Activated naive CD4-positive, alpha-beta T cell treated with anti-CD3 and anti-CD28 coated beads, Interleukin-2, amount 50 U/mL, for 16 hours (primary cell): ENCODE data around the gene TMEM181.
A peak's percentile ranks its signal among the peaks of the same experiment; 100 is the strongest.
"Not testable (repeated sequence)": the region's sequence is repeated elsewhere in the genome, so short reads cannot be mapped to it uniquely, and the experiment has no call there.

Experiments
- DNase-seq: peaks from one replicate; pipeline ENCODE4 v3.0.0-alpha.2; 2020

TMEM181 gene

GRCh38 chr6:158643836-158644230, 83.9 kb downstream of the TMEM181 start:
- DNase-seq, result no peak

DNA sequence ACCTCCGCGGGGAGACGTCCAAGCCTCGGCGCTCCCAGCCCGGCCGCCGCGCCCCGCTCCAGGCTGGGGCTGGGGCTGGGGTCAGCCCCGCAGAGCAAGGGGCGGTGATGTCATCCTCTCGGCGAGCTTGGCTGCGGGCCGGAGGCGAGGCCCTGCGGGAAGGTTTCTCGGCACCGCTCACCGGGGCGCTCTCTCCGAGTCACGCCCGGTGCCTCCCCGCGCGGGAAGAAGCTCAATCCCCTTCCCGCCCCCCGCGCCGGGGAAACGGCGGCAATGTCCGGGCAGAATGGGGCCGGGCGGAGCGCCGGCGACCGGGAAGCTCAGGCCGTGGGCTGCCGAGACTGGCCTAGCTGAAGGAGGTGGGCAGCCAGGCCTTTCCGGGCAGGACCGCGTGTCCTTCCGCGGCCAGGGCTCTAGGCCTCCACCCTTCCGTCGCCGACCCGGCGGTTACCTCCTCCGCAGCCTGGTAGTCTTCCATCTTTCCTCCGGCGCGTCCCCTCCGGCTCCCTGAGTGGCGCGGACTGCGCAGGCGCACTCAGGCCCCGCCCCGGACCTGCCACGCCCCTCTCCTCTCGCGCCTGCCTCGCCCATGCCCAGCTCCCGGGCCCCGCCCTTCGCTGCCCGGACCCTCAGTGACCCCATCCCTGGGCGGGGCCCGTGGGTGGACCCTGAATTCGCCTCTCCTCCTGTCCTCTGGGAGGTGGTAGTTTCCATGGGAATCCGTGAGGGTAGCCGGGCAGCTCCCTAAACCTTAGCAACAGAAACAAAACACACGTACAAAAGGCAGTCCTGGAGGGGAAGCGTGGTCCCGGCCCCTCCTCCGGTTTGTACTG, 84.6 kb downstream of the TMEM181 start, which contains the start of gene DYNLT1:
Gene DYNLT1, minus strand, starts transcription at position 513 of the 833 bp plus-strand sequence. Its CDS starts 35 bp downstream, at position 478.
- DNase-seq, result peak; percentile 85

DNA sequence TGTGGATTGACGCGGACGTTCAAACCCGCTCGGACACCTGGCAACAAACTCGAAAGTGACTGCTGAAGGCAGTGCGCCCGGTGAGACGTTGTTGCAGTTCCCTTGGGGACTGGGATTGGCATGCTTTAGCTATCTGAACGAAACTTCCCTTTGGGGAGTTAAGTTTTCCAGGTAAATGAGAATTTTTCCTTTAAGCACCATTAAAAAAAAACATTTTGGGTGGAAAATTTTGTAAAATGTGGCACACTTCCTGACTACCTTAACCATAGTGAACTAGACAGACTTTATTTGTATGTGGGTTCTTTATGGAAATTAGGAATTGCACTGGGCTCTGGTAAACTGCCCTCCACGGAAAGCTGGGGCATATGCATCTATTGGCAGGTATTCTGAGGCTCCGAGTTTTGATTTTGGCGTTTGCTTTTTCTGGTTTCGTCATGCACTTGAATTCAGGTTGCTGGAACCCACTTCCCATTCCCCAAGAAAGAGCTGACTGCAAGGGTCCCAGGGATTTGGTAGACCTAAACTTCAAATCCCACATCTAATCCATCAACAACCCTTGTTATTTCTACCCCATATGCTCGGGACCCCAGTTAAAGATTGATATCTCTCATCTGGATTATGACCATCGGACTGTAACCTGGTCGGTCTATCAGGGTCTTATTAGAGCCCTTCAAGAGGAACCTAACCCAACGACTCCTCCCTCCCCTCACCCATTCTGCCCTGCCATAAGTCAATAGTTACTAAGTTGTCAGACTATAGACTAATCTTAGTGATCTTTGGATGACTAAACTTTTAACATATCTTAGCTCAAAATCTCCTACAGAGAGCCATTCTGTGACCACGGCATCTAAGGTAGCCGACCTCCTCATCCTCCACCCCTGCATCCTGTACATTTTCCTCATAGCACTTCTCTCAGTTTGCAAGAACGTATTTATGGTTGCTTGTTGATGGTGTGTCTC, 85.5 kb downstream of the TMEM181 start:
- DNase-seq, result no peak

DNA sequence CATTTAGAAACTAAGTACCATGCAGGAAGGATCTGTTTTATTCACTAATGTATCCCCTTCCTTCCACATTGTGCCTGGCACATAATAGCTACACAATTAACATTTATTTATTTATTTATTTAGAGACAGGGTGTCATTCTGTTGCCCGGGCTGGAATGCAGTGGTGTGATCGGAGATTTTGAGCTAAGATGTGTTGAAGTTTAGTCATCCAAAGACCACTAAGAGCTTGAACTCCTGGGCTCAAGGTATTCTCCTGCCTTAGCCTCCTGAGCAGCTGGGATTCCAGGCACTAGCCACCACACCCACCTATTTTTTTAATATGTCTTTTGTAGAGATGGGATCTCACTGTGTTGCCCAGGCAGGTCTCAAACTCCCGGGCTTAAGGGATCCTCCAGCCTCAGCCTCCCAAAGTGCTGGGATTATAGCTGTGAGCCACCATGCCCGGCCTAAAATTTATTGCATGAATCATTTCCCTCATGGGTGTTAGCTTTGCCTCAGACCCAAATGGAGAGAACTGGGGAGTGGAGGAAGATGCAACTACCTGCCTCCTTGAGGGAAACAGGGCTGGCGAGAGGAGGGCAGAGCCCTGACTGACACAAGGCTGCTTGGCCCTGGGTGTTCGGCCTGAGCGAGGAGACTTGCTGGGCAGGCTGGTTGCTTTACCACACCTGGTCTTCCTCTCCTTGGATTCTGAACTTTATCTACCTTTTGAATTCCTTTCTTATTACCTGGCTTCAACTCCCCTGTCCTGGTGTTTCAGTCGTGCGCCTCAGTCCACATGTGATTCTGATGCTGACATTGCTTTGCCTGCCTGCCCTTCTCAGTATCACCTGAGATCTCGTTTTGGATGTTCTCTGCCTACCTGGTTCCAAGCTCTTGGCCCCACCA, 86.4 kb downstream of the TMEM181 start:
- DNase-seq, result no peak

- no peak for DNase-seq
Measured at GRCh38 chr6:158647501-158647900, 87.6 kb downstream of the TMEM181 start.

DNA sequence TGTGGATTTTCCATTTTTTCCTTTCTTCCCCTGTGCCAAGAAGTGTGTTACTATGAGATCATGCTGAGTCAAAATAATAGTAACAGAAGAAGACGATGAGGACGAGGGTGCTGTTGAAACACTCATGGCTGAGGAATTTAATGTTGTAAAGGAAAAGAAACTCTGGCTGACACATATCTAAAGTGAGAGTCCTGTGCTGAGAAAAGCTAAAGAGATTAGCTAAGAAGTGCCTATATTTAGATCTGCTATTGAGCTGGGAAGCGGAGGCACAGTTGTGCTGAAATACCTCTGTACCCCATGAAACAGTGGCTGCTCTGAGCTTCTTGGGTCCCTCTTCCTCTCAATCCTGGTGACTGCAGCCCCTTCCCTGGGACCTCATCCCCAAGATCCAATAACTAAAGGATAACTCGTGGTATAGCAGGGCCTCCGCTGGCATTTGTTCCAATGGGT, 88.8 kb downstream of the TMEM181 start:
- DNase-seq, result peak; percentile 34

DNA sequence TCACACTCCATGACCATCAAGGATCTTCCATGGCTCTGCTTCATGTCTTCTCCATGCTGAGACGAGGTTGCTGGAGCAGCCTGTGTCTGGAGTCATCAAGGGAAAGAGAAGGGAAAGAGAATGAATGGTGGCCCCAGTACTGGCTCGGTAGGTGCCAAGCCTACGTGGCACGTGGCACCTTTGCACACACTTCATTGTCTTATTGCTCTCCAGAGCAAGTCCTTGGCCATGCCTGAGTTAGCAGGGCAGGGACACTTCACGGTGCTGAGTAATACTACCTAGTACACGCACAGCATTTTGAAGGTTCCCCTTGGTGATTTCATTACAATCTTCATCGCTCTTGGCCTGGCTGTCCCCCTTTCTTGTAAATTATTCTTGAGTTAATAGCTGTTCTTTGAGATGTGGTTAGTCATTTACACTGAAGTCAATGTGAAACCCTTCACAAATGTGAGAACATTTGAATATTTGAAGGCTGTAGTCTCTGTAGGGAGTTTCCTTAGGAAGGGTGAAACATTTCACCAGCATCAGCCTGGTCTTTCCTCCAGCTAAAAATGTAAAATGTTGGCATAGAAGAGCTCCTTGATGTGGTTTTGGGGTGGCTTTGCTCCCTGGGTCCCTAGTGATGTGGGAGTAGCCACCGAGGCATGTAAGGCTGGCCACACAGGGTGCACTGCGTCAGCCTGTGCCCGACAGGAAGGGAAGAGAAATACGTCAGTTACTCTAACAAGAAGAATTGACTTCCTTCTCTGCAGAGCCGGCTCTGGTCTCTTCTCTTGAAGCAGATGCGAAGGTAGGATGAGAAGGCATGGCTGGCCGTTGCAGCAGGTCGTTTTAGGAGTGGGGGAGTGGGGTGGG, 89.6 kb downstream of the TMEM181 start, which contains the start of gene SYTL3:
Gene SYTL3, plus strand, starts transcription at position 766 of the 855 bp plus-strand sequence. CDS start 13,215 bp downstream, outside the sequence.
- peak; percentile 76 for DNase-seq

DNA sequence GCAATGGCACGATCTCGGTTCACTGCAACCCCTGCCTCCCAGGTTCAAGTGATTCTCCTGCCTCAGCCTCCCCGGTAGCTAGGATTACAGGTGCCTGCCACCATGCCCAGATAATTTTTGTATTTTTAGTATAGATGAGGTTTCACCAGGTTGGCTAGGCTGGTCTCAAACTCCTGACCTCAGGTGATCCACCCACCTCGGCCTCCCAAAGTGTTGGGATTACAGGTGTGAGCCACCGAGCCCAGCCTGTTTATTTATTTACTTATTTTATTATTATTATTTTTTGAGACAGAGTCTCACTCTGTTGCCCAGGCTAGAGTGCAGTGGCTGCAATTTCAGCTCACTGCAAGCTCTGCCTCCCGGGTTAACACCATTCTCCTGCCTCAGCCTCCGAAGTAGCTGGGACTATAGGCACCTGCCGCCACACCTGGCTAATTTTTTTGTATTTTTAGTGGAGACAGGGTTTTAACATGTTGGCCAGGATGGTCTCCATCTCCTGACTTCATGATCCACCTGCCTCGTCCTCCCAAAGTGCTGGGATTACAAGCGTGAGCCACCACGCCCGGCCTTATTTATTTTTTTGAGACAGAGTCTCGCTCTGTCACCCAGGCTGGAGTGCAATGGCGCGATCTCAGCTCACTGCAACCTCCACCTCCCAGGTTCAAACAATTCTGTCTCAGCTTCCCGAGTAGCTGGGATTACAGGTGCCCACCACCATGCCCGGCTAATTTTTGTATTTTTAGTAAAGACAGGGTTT, 92.3 kb downstream of the TMEM181 start:
- not testable (repeated sequence) for DNase-seq

GRCh38 chr6:158653577-158654354, 93.9 kb downstream of the TMEM181 start:
- DNase-seq, result peak; percentile 84

GRCh38 chr6:158654498-158654897, 94.6 kb downstream of the TMEM181 start:
- DNase-seq, result no peak

DNA sequence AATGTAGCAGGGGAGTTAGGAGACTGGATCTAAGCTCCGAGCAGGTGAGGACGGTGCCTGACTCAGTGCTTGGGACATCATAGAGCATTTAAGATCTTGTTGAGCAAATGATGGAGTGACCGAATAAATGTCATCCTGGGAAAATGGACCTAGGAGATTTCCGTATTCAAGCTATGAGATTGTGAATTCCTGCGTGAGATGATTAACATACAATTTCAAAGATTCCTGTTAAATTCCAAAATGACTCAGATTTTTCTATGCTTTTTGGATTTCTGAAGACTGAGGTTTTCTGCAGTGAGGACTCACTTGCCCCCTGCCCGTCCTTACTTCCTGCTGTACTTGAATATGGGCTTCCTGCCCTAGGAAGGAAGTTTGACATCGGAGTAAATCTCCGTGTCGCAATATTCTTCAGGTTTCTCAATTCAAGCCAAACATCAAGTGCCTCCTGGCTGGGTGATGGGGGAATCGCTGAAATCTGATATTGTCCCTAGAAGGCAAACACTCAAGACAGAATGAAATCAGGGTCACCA, 95.1 kb downstream of the TMEM181 start:
- DNase-seq, result no peak

DNA sequence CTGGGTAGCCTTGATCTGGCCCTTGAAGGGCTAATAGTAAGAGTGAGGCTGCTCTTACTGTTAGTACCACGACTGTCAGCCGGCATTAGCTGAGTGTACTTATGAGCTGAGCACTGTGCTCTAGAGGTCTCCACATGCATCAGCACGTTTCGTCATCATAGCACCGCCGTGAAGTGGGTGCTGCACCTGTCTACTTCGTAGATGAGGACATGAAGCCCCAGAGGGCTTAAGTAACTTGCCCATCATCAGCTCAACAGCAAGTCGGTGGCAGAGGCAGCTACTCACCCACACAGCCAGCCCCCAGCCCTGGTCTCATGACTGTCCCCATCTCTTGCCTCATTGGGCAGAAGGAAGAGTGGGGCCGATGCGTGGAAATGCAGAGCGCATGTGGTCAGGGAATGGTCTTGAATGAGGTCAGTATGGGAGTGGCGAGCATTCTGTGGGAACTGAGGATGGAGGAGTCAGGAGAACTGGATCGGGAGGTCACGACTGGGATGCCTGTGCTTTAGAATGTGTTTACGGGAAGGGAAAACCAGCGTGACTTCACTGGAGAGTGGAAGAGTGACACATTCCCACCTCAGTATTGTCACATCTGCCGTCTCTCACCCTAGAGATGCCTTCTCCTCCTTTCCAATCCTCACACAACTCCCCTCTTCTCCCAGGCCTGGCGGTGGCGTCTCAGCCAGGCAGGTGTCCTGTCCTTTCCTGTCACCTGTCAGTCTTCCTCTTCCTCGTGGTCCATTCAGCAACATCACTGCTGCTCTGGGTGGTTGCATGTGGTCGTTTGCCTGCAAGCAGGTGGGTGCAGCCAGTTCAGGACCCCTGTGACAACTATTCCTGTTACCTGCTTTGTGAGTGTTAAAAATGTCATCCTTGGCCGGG, 95.9 kb downstream of the TMEM181 start:
- DNase-seq, result no peak

- DNase-seq, result not testable (repeated sequence)
Measured at GRCh38 chr6:158656986-158657385, 97.1 kb downstream of the TMEM181 start.

DNA sequence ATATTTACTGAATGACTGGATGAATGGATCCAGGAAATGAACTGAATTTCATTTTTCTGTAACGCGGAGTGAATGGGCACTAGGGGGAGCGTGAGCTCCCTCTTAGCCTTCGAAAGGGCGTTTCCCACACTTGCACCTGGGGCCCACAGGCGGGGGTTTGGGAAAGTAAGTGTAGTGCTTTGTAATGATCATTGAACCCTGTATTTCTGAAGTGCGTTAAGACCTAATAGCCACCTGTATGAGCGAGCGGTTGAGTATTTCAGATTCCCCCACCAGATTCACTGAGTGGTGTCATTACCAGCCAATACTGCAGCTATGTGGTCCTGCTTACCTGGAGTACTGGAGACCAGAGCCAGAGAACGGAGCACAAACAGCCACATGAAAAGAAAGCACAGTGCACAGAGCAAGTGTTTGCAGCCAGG, 100.5 kb downstream of the TMEM181 start:
- DNase-seq, result peak; percentile 52

GRCh38 chr6:158661156-158661685, 101.3 kb downstream of the TMEM181 start:
- DNase-seq, result no peak

DNA sequence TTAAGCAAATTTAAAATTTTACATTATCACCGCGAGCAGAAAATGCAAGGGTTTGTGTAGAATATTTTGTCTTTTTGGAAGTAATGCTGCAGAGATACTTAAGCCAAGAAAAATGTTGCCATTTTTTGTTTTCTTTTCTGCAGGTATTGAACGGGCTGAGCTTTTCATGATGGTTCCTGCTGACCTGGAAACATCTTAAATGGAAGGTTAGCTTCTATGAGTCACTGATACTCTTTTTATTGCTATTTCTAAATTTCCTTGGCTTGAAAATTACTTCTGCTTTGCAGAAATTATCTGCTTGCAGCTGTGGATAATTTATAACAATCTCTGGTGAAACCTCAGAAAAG, 102.7 kb downstream of the TMEM181 start:
- no peak for DNase-seq

DNA sequence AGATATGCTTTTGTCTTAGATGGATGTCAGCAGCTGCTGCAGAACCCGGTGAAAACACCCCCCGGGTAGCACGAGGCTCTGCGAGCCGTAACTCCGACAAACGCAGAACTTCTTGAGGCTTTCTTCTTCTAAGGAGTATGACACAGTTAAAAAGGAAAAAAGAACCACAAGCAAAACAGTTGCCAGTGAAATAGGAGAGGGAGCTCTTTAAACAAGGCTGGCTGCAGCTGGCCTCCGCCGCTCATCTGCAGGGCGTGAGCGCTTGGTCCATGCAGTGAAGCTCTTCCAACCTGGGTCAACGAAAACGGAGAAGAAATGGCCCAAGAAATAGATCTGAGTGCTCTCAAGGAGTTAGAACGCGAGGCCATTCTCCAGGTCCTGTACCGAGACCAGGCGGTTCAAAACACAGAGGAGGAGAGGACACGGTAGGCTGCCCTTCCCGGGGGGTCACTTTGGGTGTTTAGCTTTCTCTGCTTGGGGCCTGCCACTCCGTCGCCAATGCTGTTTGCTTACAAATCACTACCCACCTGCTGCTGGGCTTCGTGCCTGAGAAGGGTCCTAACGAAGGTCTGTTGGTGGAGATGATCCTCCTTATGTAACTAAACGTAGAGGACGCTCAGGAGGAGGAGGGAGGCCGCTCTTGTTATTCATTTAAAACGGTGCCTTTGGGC, 103.2 kb downstream of the TMEM181 start:
- no peak for DNase-seq
